GM20431 (cell line): ENCODE measurements around the gene LSP1.

Experiments
- in situ Hi-C: fragments of 300-500 bp; cut with MseI, MboI; formaldehyde crosslinking; loops from one replicate; pipeline ENCODE4 v1.15.0; 2020; ENCODE audit warnings: low sequenced_read_pairs; ENCODE audit not compliant: unreplicated experiment

Gene LSP1

DNA sequence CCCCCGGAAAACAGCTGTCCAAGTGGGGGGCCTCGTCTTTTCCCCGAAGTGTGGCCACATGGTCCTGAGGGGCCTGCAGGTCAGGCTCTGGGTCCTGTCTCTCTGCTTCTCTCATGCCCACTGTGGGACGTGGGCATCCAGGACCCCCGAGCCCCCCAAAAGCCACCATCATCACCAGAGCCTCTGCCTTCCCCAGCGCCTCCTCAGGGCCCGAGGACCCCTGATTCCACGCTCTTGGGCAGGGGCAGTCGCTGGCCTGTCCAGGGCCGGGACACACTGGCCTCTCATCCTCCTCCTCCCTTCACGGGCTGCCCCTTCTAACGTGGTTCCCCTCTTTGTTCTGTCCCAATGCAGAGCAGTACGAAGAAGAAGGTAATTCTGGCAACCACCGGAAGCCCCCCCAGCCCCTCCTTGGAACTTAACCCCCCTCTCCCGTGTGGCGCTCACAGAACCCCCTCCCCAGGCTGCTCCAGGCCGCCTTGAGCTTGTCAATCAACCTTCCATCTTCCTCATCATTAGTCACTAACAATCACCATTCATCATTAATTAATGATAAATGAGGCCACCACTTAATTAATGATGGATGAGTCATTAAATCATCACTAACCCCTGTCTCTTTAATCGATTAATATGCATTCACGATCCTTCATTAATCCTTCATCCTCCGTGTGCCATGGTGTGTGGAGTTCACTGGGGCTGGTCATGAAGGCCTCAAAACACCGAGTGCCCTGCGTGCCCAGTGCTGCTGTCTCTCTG, 70.5 kb downstream of the LSP1 start:
- in situ Hi-C loops = no loop called here

DNA sequence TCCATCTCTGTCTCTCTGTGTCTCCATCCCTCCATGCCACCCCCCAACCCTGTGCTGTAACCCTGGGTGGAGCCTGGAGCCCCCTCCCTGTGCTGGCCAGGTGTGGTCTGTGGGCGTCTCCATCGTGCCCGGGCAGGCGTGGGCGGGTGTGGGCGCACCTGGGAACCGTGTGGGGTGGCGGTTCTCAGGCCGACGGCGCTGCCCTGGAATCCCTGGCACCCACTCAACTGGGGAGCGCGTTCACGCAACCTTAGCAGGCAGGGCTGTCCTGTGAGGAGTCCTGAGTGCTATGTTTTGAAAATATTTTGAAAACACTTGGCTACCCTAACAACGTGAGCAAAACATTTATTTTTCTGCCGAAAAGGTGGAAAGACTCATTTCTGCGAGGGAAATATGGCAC, 71.3 kb downstream of the LSP1 start:
- in situ Hi-C loops = no loop called here

GRCh38 chr11:1924646-1925372, 71.9 kb downstream of the LSP1 start:
- in situ Hi-C loops = no loop called here

- in situ Hi-C loops = no loop called here
Measured at GRCh38 chr11:1925373-1926155, 72.7 kb downstream of the LSP1 start.

DNA sequence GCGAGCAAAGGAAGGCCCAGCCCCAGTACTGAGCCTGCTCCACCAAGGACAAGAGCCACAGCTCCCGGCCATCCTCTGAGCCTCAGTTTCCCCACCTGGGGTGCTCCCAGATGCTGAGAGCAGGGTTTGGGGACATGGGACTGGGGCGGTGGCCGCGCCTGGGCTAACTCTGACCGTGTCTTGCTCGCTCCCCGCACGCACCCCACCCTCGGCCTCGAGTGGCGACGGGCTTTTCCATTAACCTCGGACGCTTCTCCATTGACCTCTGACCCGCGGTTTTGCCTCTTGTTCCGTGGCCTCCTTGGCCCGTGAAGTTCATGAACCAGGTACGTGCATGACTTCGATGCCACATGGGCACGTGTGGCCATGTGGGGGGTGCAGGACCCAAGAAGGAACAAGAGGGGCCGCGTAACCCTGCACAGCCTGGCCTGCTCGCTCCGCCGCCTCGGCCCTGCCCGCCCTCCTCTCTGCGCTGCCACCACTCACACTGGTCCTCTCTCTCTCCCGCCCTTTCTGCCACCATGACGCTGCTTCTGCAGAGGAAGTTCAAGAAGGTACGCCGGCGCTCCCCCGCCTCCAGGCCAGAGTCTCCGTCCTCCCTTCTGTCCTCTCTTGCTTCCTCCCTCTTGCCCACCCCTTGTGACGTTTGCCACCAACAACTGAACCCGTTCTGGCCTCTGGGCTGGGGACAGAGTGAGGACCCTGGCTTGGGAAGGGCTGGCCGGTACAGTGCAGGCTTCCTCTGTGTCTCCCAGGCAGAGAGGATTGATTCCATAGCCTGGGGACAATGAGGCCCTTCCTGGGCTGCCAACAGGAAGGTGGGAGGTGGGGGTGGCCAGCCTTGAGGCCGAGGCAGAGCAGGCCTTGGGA, 73.5 kb downstream of the LSP1 start:
- in situ Hi-C loops = no loop called here

DNA sequence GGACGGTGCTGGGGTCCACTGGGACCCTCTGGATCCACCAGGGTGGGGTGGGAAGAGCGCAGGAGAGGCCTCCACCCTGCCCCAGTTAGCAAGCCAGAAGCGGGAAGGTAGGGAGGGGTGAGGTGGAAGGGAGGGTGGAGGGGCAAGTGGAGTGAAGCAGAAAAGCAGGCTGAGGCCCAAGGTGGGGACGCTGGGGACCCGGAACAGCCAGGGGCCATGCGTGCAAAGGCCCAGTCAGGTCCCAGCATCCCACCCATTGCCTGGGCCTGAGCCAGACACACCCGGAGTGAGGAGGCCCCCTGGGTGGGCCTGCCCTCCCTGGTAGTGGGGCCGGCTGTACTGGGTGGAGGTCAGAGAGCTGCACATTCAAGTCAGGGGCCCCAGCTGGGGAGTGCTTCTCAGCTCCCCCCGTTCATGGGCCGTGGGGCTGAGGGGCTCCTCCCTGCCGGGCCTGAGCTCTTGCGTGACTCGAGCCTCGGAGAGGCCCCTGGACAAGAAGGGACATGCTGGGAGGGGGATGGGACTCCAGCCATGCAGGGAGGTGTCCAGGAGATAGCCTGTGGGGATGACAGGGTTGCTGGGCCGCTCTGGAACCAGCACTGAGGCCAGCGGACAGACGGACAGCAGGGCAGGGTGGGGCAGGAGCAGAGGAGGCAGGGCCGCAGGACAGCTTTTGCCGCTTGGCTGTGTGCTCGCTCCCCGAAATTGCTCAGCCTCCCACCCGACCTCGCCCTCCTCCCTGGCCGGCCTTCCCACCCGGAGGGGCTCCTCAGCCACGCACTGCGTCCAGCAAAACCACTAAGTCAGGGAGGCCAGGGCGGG, 74.4 kb downstream of the LSP1 start:
- in situ Hi-C loops = no loop called here

- in situ Hi-C loops = no loop called here
Measured at GRCh38 chr11:1927848-1928469, 75.1 kb downstream of the LSP1 start.

- in situ Hi-C loops = no loop called here
Measured at GRCh38 chr11:1928470-1928890, 75.6 kb downstream of the LSP1 start.

DNA sequence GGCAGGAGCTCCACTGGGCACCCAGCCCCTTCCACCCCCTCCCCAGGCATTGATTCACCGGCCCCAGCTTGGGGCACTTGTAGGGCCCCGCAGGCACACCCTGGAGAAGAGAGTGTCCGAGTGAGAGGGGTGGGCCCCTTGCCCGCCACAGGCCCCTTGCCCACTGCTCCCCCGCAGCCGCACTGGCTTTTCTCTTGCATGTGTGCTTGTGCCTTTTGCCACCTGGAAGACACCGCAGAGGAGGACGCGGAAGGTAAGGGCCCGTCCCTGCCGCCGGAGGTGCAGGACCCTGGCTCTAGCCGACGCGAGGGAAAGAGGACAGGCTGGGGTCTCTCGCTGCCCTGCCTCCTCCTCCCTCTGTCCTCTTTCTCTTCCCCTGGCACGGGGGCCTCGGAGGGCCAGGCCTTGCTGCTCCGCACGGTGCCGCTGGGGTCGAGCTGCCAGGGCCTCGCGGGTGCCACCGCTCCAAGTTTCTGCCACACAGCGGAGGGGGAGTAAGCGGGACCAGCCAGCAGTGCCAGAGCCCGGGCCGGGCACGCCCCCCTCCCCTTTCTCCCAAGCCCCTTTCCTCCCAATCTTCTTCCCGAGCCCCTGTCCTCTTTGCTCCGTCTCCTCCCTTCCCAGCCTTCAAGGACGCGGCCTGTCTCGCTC, 76.1 kb downstream of the LSP1 start:
- in situ Hi-C loops = no loop called here

- in situ Hi-C loops = no loop called here
Measured at GRCh38 chr11:1929621-1930461, 77.0 kb downstream of the LSP1 start.

GRCh38 chr11:1930462-1930830, 77.6 kb downstream of the LSP1 start:
- in situ Hi-C loops = no loop called here

GRCh38 chr11:1931341-1932104, 78.6 kb downstream of the LSP1 start:
- in situ Hi-C loops = no loop called here

DNA sequence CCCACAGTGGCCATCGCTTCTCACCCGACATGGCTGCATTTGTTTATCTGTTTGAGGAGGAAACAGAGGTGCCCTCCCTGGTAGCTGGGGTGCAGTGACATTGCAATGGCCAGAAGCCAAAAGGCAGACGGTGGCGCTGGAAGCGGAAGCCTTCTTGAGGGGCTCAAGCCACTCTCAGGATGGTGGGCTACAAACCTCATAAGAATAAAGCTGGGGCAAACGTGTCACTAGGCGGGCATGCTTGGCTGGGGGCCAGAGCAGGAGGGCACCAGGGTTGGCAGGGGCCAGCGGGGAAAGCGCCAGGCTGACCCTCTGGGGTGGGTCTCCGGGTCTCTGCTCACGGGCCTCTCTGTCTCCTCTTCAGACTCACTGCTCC, 79.2 kb downstream of the LSP1 start:
- in situ Hi-C loops = no loop called here

DNA sequence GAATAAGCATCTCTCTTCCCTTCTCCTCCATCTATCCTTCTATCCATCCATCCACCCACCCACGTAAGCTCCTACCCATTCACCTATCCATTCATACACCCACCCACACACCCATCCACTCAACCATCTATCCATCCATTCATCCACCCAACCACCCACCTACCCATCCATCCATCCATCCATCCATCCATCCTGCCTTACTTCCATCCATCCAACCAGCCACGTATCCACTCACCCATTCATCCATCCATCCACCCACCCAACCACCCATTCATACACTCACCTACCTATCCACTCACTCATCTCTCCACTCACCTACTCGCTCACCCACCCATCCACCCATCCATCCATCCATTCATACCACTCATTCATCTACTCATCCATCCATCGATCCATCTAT, 79.8 kb downstream of the LSP1 start:
- in situ Hi-C loops = no loop called here

DNA sequence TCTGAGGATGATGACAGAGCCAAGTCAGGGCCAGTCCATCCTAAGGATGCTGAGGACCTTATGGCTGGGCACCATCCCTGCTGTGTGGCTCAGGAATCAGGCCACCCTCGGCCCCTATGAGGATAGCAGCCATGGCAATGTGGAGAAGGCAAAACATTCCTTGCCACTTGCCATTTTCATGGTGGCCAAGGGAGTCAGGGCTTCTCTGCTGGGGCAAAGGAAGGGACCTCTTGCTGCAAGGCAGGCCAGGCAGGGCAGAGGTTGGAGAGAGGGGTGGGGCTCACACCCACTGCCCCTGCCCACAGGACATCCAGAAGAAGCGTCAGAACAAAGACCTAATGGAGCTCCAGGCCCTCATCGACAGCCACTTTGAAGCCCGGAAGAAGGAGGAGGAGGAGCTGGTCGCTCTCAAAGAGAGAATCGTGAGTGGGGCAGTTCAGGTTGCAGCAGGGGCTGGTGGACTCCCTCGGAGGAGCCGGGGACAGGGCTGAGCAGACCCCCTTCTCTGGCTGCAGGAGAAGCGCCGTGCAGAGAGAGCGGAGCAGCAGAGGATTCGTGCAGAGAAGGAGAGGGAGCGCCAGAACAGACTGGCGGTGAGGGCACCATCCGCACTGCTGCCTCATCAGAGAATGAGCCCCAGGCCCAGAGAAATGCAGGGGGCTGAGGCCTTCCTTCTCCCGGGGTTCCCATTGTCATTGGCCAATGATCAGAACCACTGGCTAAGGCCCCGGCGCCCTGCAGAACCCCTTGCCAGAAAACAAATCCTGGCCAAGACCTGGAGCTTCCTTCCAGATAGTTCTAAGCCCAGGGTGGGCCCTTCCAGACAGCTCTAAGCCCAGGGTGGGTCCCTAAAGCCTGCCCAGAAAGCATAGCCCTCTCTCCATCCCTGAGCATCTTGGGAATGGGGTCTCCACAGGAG, 80.8 kb downstream of the LSP1 start:
- in situ Hi-C loops = no loop called here
